DMS153 treated with DMSO at 0.1 percent for 48 hours (cell line): ENCODE results near the gene CREM.
"Not testable (repeated sequence)": the region's sequence is repeated elsewhere in the genome, so short reads cannot be mapped to it uniquely, and the experiment has no call there.

ENCODE experiments used
- DNase-seq: peaks from one replicate; lab custom pipeline; 2025; ENCODE audit not compliant: unreplicated experiment; lab: John Stamatoyannopoulos, UW

CREM gene

DNA sequence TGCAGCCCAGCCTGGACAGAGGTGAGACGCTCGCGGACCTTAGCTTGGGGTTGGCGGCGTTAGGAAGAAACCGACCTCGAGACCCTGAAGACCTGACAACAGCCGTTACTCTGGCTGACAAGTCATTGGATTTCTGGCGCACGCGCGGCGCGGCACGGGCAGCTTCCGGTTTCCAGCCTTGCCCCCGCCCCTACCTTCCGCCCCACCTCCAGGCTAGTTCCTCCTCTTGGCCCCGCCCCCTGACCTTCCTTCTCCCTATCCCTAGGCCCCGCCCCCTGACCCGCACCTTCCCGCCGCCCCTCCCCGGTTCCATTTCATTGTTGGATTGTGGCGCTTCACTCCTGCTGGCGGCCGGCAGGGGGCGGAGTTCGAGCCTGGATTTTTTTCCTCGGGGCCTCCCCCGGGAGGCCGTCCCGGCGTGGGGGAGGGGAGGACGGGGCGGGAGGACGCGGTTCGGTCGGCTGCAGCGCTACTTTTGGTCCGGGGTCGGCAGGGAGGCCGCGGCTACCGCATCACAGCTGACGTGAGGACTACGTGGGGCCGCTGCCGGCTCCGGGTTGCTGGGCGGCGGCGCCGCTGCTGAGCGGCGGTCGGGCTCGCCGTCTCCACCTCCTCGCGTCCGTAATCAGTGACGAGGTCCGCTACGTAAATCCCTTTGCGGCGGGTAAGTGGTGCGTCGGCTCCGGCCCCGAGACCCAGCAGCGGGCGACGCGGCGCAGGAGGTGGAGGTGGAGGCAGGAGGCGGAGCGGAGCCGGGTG lies at the start of gene CREM:
Gene CREM (plus strand): TSS at position 317 of the 759 bp plus-strand sequence. CDS start 10,990 bp downstream, outside the sequence.
- peak; percentile 78 for DNase-seq

- no peak for DNase-seq
Measured at GRCh38 chr10:35079265-35079664, 47.4 kb upstream of the CREM start.

DNA sequence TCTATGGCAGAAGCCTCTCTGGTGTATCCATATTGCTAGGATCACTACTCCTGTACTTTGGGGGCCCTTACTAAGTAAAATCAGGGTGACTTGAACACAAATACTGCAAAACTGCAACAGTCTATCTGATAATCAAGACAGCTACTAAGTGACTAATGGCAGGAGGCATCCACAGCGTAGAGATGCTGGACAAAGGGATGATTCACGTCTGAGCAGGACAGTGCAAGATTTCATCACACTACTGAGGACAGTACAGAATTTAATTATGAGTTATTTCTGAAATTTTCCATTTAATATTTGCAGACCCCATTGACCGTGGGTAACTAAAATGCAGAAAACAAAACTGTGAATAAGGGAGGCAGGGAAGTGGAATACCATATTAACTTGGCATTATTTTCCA lies 46.9 kb upstream of the CREM start:
- DNase-seq = no peak

- not testable (repeated sequence) for DNase-seq
Measured at GRCh38 chr10:35080261-35080660, 46.4 kb upstream of the CREM start.

DNA sequence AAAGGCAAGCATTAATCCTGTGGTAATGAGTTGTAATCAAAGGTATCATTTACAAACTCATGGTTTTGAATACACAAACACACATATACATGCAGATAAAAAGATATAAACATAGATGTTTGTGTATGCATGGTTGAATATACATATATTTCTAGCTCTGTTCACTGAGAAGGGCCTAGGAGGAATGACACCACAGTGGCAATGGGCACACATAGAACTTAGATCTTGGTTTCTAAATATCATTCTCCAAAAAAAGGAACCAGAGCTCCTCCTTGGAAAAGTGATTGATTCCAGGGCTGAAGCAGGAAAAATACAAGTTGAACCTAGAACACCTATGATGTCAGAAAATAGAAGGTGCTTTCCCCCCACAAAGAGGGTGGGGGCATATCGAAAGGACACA lies 43.4 kb upstream of the CREM start:
- DNase-seq = no peak

DNA sequence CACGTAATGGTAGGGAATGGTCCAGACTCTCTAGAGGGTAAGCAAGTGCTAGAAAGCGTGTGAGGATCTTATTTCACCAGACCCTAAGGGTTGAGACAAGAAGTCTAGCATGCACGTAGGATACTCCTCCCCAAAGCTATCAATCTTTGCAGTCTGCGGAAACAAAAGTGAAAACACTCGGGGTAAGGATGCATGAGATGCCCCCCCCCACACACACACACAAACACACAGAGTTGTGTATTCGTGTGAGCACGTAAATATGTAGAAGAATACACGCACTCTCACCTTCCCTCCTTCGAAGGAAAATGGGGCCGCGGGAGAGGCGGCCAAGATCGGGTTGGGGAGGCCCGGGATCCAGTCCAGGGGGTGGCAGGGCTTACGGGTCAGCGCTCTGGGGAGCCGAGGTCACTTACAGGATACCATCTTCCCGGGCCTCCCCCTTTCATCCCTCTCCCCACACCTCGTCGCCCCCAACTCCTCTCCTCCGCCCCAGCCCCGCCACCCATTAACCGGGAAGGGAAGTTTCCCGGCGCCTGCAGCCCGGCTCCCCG lies 37.0 kb upstream of the CREM start:
- no peak for DNase-seq

DNA sequence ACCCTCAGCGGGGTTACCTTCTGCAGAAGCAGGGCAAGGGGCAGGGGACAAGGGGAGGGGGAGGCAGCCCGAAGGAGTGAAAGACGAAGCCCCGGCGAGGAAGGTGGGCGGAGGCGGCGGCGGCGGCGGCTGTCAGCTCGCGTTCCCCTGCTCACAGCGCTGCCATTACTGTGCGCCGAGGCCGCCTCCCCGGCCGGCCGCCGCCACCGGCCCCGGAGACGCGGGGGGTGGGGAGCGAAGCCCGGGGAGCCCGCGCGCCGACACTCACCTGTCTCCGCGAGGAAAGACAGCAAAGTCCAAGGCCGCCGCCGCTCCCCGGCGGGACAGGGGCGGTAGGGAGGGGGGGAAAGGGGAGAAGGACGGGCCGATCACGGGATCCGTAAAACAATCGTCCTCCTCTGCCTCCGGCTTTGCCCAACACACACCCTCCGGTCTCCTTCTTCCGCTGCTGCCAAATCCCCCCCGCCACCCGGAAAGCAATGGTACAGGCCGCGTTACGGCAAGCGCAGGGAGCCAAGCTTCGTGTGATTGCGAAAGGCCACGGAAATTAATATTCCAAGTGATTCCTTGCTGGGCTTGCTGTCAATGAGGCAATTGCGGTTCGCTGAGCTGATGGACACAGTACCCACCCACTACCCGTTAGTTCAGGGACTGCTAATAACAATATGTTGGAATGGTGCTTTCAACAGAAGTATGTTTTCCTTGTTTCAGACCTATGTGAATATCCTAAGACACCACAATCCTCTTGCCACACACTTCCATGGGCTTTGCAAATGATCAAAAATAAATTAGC lies 36.3 kb upstream of the CREM start, which contains the start of gene CUL2:
Gene CUL2 (minus strand): TSS at position 180 of the 793 bp plus-strand sequence. CDS start 19,024 bp downstream, outside the sequence.
- peak; percentile 39 for DNase-seq

DNA sequence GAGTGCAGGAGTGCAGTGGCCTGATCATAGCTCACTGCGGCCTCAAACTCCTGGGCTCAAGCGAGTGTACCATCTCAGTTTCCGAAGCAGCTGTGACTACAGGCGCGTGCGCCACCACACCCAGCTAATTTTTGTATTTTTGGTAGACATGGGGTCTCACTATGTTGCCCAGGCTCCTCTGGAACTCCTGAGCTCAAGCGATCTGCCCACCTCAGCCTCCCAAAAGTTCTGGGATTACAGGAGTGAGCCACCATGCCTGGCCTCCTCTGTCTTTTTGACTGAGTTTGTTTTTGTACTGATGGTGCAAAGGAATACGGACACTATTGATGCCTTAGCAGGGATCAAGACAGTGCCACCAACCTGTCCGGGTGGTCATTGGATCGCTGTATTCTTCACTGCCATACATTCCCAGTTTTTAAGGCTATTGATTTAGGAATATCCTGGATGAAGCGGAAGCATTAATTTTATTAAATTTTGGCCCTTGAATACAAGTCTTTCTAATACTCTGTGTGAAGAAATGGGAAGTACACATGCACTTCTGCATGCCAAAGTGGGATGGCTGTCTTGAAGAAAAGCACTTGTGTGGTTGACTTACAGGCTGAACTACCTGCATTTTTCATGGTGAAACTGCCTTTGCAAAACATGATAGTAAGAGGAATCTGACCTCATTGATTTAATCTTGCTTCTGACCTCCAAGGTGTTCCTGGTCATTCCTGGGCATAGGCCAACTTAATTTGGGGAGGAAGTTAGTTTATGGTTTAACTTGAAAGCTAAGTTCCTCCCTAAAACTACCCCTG lies 34.5 kb upstream of the CREM start:
- DNase-seq = no peak

DNA sequence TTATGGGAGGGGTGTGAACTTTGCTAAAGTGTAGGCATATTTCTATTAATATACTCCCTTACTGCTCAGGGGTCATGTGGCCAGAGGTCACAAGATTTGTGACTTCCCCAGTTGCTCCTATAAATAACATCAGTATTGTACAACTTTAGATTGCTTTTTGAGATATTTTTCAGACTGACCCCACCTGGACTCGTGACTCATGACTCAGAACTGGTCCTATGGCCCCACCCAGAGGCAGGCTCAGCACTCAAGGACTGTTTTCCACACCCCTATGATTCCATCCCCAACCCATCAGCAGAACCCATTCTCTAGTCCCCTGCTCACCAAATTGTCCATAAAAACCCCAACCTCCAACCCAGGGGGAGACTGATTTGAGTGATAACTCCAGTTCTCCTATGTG lies 33.8 kb upstream of the CREM start:
- no peak for DNase-seq

DNA sequence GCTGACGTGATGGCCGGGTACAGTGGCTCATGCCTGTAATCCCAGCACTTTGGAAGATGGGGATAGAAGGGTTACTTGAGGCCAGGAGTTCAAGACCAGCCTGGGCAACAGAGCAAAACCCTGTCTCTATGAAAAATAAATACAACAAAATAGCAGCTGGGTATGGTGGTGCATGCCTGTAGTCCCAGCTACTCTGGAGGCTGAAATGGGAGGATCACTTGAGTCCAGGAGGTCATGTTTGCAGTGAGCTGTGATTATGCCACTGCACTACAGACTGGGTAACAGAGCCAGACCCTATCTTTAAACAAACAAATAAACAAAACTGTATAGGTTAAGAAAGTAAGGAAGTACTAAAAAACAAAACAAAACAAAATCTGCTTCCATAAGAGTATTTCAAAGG lies 30.3 kb upstream of the CREM start:
- DNase-seq = no peak

- no peak for DNase-seq
Measured at GRCh38 chr10:35097510-35097909, 29.1 kb upstream of the CREM start.

DNA sequence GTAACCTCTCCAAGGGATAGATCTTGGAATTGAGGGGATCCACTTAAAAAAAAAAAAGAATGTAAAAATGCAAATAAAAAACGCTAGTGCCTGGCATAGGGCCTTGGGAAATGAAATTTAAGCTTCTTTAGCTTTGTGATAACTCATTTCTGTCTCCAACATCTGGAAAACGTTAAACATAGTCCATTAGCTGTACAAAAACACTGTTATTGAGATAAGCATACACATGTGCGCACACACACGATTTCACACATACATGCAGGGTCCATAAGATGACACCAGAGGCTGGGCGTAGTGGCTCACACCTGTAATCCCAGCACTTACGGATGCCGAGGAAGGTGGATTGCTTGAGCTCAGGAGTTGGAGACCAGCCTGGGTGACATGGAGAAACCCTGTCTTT lies 22.8 kb upstream of the CREM start:
- DNase-seq = no peak

GRCh38 chr10:35112571-35112970 lies 14.1 kb upstream of the CREM start:
- DNase-seq = no peak

DNA sequence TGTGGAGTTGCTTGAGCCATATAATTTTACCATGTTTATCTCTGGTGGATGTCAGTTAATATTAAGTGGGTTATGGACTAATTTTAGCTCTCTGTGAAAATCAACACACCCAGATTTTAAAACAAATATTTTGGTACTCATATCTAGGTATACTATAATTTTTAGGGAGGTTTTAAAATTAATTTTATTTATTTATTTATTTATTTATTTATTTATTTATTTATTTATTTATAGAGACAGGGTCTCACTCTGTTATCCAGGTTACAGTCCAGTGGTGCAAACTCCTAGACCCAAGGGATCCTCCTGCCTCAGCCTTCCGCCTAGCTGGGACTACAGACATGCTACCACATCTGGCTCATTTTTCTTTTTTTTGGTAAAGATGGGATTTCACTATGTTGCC lies 7.3 kb upstream of the CREM start:
- DNase-seq = no peak

DNA sequence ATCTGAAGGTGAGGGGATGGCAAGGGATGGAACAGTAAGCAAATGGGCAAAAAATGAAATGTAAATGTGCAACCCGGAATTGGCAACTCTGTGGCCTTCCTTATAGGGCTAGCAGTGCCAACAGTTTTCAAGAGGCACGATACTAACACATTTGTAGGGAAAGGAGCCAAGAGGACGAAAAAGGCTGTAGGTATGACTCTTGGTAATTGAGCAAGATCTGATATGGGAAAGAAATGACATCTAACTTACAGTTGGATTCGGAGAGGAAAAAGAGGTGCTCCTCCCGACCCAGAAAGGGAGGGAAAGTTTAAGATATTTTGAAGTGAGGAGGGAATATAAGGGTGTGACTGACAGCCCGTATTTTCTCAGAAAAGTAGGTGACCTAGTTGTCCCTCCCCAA lies 2.1 kb upstream of the CREM start:
- no peak for DNase-seq

GRCh38 chr10:35126062-35126529 lies 550 bp upstream of the CREM start:
- DNase-seq = no peak

- no peak for DNase-seq
Measured at GRCh38 chr10:35127289-35127891, 744 bp downstream of the CREM start.

GRCh38 chr10:35129185-35129674 lies 2.6 kb downstream of the CREM start:
- DNase-seq = no peak

DNA sequence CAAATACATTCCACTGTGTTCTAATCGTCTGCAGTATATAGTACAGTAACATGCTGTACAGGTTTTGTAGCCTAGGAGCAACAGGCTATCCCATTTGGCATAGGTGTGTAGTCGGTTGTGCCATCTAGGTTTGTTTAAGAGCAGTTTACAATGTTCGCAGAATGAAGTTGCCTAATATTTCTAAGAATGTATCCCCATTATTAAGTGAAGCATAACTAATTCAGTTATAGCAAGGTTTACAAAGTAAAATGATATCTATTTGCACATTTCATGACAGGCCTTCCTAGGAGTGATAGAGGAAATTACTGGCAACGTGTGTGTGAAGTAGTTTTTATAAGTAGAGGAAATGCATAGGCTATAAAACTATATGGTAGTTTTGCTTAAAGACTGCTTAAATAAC lies 4.0 kb downstream of the CREM start:
- DNase-seq = no peak

DNA sequence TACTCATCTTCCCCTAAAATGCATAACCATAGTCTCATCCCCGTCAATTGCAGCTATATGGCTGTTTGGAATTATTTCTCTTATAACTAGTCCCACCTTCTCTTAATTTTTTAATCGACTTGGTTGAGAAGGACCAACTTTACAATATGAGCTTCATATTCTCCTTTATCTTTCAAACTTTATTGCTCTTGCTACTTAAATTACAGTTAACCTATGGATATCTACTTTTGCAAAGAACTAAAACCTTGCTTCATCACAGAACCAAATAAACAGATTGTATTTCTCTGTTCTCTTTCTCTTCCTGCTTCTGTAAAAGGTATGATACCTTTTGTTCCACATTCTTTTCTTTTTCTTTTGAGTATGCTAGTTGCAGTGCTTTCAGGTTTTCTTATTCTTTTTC lies 6.1 kb downstream of the CREM start:
- DNase-seq = no peak
